ENCODE measurements around the gene SYT6.

SYT6 gene

GRCh38 chr1:114133129-114133528, 20.5 kb downstream of the SYT6 start:
- ChIA-PET CTCF (interaction anchor here (1.6 kb wide), 1 partner anchor 14 kb away, joined by 5 read pairs; no protein-coding TSS in a partner anchor), POLR2A (no interaction called here)
- WGBS (ENCODE audit: insufficient coverage), result 96% methylated on average over 5 of the region's 7 CpGs
- H3K27ac ChIP-seq (ENCODE audit: insufficient read depth in 1 of 2, low read depth in 1 of 2, low read length in 2 of 2, poor library complexity in 1 of 2, severe bottlenecking in 2 of 2), result no peak overlapping the region
- no peaks in the 10 kb centered on the region for H3K36me3 ChIP-seq (ENCODE audit: control insufficient read depth in 4 of 4, insufficient read depth in 4 of 4, low read length in 3 of 4)
- H3K27me3 ChIP-seq (replicated peaks in 2 of 5; ENCODE audit: control insufficient read depth in 4 of 5, insufficient read depth in 5 of 5, low read length in 4 of 5), result peaks cover 0 to 3% (median 0%) of the 10 kb centered on the region in 5 experiments
- H3K9me3 ChIP-seq (ENCODE audit: control extremely low read depth in 1 of 5, control insufficient read depth in 4 of 5, insufficient read depth in 2 of 5, low read depth in 1 of 5, low read length in 4 of 5), result no peaks in the 10 kb centered on the region
- no peak overlapping the region for H3K4me3 ChIP-seq (ENCODE audit: control insufficient read depth in 1 of 7, extremely low read depth in 1 of 7, insufficient read depth in 4 of 7, low read depth in 2 of 7, low read length in 6 of 7)
- no peak for DNase-seq
- peaks cover 0 to 15% (median 2%) of the 10 kb centered on the region in 4 experiments for H3K4me1 ChIP-seq (ENCODE audit: control extremely low read depth in 1 of 4, control insufficient read depth in 4 of 4, insufficient read depth in 4 of 4, low read length in 3 of 4)

GRCh38 chr1:114131526-114132220, 22.0 kb downstream of the SYT6 start:
- WGBS (ENCODE audit: insufficient coverage), result 90% methylated on average over 1 of the region's 4 CpGs
- no peak overlapping the region for H3K27ac ChIP-seq (ENCODE audit: insufficient read depth in 1 of 2, low read depth in 1 of 2, low read length in 2 of 2, poor library complexity in 1 of 2, severe bottlenecking in 2 of 2)

GRCh38 chr1:114130846-114131525, 22.7 kb downstream of the SYT6 start:
- CTCF ChIA-PET, result no interaction called here
- peak in 2 of 3 donors; percentile 43 to 47 for DNase-seq
- Histone ChIP-seq H3K27ac (ENCODE audit: insufficient read depth in 1 of 2, low read depth in 1 of 2, low read length in 2 of 2, poor library complexity in 1 of 2, severe bottlenecking in 2 of 2) (no peak overlapping the region), H3K36me3 (ENCODE audit: control insufficient read depth in 4 of 4, insufficient read depth in 4 of 4, low read length in 3 of 4) (no peaks in the 10 kb centered on the region), H3K9me3 (ENCODE audit: control extremely low read depth in 1 of 5, control insufficient read depth in 4 of 5, insufficient read depth in 2 of 5, low read depth in 1 of 5, low read length in 4 of 5) (no peaks in the 10 kb centered on the region), H3K4me1 (ENCODE audit: control extremely low read depth in 1 of 4, control insufficient read depth in 4 of 4, insufficient read depth in 4 of 4, low read length in 3 of 4) (peaks cover 3 to 36% (median 18%) of the 10 kb centered on the region in 4 experiments), H3K27me3 (replicated peaks in 2 of 5; ENCODE audit: control insufficient read depth in 4 of 5, insufficient read depth in 5 of 5, low read length in 4 of 5) (peaks cover 0 to 2% (median 0%) of the 10 kb centered on the region in 5 experiments), H3K4me3 (ENCODE audit: control insufficient read depth in 1 of 7, extremely low read depth in 1 of 7, insufficient read depth in 4 of 7, low read depth in 2 of 7, low read length in 6 of 7) (no peak overlapping the region)
- WGBS (ENCODE audit: insufficient coverage), result 89% methylated on average over 6 of the region's 7 CpGs
- POLR2A ChIA-PET, result no interaction called here

More at GRCh38 chr1:114131526-114132220, 22.0 kb downstream of the SYT6 start:
- POLR2A ChIA-PET, result no interaction called here
- H3K4me3 ChIP-seq (ENCODE audit: control insufficient read depth in 1 of 7, extremely low read depth in 1 of 7, insufficient read depth in 4 of 7, low read depth in 2 of 7, low read length in 6 of 7), result no peak overlapping the region
- H3K27me3 ChIP-seq (replicated peaks in 2 of 5; ENCODE audit: control insufficient read depth in 4 of 5, insufficient read depth in 5 of 5, low read length in 4 of 5), result peaks cover 0 to 2% (median 0%) of the 10 kb centered on the region in 5 experiments
- no peak for DNase-seq
- CTCF ChIA-PET, result no interaction called here
- H3K9me3 ChIP-seq (ENCODE audit: control extremely low read depth in 1 of 5, control insufficient read depth in 4 of 5, insufficient read depth in 2 of 5, low read depth in 1 of 5, low read length in 4 of 5), result no peaks in the 10 kb centered on the region
- peaks cover 3 to 29% (median 14%) of the 10 kb centered on the region in 4 experiments for H3K4me1 ChIP-seq (ENCODE audit: control extremely low read depth in 1 of 4, control insufficient read depth in 4 of 4, insufficient read depth in 4 of 4, low read length in 3 of 4)
- no peaks in the 10 kb centered on the region for H3K36me3 ChIP-seq (ENCODE audit: control insufficient read depth in 4 of 4, insufficient read depth in 4 of 4, low read length in 3 of 4)

GRCh38 chr1:114130213-114130612, 23.5 kb downstream of the SYT6 start:
- Histone ChIP-seq H3K4me3 (ENCODE audit: control insufficient read depth in 1 of 7, extremely low read depth in 1 of 7, insufficient read depth in 4 of 7, low read depth in 2 of 7, low read length in 6 of 7) (no peak overlapping the region), H3K4me1 (ENCODE audit: control extremely low read depth in 1 of 4, control insufficient read depth in 4 of 4, insufficient read depth in 4 of 4, low read length in 3 of 4) (peaks cover 3 to 37% (median 18%) of the 10 kb centered on the region in 4 experiments), H3K9me3 (ENCODE audit: control extremely low read depth in 1 of 5, control insufficient read depth in 4 of 5, insufficient read depth in 2 of 5, low read depth in 1 of 5, low read length in 4 of 5) (no peaks in the 10 kb centered on the region), H3K27ac (ENCODE audit: insufficient read depth in 1 of 2, low read depth in 1 of 2, low read length in 2 of 2, poor library complexity in 1 of 2, severe bottlenecking in 2 of 2) (no peak overlapping the region), H3K36me3 (ENCODE audit: control insufficient read depth in 4 of 4, insufficient read depth in 4 of 4, low read length in 3 of 4) (no peaks in the 10 kb centered on the region), H3K27me3 (replicated peaks in 2 of 5; ENCODE audit: control insufficient read depth in 4 of 5, insufficient read depth in 5 of 5, low read length in 4 of 5) (peaks cover 0 to 2% (median 0%) of the 10 kb centered on the region in 5 experiments)
- ChIA-PET POLR2A (no interaction called here), CTCF (no interaction called here)
- DNase-seq, result no peak
- 11% methylated on average over 1 of the region's 4 CpGs for WGBS (ENCODE audit: insufficient coverage)

GRCh38 chr1:114128293-114128692, 25.4 kb downstream of the SYT6 start:
- ChIA-PET CTCF (interaction anchor here (0.9 to 2.1 kb wide), 3 partner anchors 18 to 32 kb away, joined by 3 to 4 read pairs (median 3); no protein-coding TSS in a partner anchor), POLR2A (no interaction called here)
- DNase-seq, result no peak
- Histone ChIP-seq H3K9me3 (ENCODE audit: control extremely low read depth in 1 of 5, control insufficient read depth in 4 of 5, insufficient read depth in 2 of 5, low read depth in 1 of 5, low read length in 4 of 5) (no peaks in the 10 kb centered on the region), H3K4me1 (ENCODE audit: control extremely low read depth in 1 of 4, control insufficient read depth in 4 of 4, insufficient read depth in 4 of 4, low read length in 3 of 4) (peaks cover 3 to 46% (median 18%) of the 10 kb centered on the region in 4 experiments), H3K27ac (ENCODE audit: insufficient read depth in 1 of 2, low read depth in 1 of 2, low read length in 2 of 2, poor library complexity in 1 of 2, severe bottlenecking in 2 of 2) (no peak overlapping the region), H3K4me3 (ENCODE audit: control insufficient read depth in 1 of 7, extremely low read depth in 1 of 7, insufficient read depth in 4 of 7, low read depth in 2 of 7, low read length in 6 of 7) (no peak overlapping the region), H3K27me3 (replicated peaks in 2 of 5; ENCODE audit: control insufficient read depth in 4 of 5, insufficient read depth in 5 of 5, low read length in 4 of 5) (no peaks in the 10 kb centered on the region), H3K36me3 (ENCODE audit: control insufficient read depth in 4 of 4, insufficient read depth in 4 of 4, low read length in 3 of 4) (no peaks in the 10 kb centered on the region)
- 91% methylated on average over 6 of the region's 6 CpGs for WGBS (ENCODE audit: insufficient coverage)

GRCh38 chr1:114126261-114127095, 27.2 kb downstream of the SYT6 start:
- H3K4me1 ChIP-seq (ENCODE audit: control extremely low read depth in 1 of 4, control insufficient read depth in 4 of 4, insufficient read depth in 4 of 4, low read length in 3 of 4), result peaks cover 3 to 54% (median 18%) of the 10 kb centered on the region in 4 experiments
- peak; percentile 39 to 81 (median 76) for DNase-seq
- WGBS (ENCODE audit: insufficient coverage), result 50% methylated on average over 4 of the region's 10 CpGs
- H3K9me3 ChIP-seq (ENCODE audit: control extremely low read depth in 1 of 5, control insufficient read depth in 4 of 5, insufficient read depth in 2 of 5, low read depth in 1 of 5, low read length in 4 of 5), result no peaks in the 10 kb centered on the region
- H3K36me3 ChIP-seq (ENCODE audit: control insufficient read depth in 4 of 4, insufficient read depth in 4 of 4, low read length in 3 of 4), result no peaks in the 10 kb centered on the region
- H3K27me3 ChIP-seq (replicated peaks in 2 of 5; ENCODE audit: control insufficient read depth in 4 of 5, insufficient read depth in 5 of 5, low read length in 4 of 5), result no peaks in the 10 kb centered on the region
- ChIA-PET POLR2A (no interaction called here), CTCF (interaction anchor here (0.7 to 1.6 kb wide), 7 partner anchors 9 to 91 kb away, joined by 3 to 4 read pairs (median 3); no protein-coding TSS in a partner anchor)
- peak overlapping the region in 5 of 7 experiments; percentile 1 to 54 (median 34) for H3K4me3 ChIP-seq (ENCODE audit: control insufficient read depth in 1 of 7, extremely low read depth in 1 of 7, insufficient read depth in 4 of 7, low read depth in 2 of 7, low read length in 6 of 7)
- no peak overlapping the region for H3K27ac ChIP-seq (ENCODE audit: insufficient read depth in 1 of 2, low read depth in 1 of 2, low read length in 2 of 2, poor library complexity in 1 of 2, severe bottlenecking in 2 of 2)
